ENCODE results near the gene EIF4B. TPM values are rescaled to one million over a fixed set of nuclear protein-coding genes. Genes with fewer than 3 reads are reported as not detected.

Gene EIF4B
- total and polyA plus RNA-seq, 7 donors, result 136 to 575 (median 475) TPM

DNA sequence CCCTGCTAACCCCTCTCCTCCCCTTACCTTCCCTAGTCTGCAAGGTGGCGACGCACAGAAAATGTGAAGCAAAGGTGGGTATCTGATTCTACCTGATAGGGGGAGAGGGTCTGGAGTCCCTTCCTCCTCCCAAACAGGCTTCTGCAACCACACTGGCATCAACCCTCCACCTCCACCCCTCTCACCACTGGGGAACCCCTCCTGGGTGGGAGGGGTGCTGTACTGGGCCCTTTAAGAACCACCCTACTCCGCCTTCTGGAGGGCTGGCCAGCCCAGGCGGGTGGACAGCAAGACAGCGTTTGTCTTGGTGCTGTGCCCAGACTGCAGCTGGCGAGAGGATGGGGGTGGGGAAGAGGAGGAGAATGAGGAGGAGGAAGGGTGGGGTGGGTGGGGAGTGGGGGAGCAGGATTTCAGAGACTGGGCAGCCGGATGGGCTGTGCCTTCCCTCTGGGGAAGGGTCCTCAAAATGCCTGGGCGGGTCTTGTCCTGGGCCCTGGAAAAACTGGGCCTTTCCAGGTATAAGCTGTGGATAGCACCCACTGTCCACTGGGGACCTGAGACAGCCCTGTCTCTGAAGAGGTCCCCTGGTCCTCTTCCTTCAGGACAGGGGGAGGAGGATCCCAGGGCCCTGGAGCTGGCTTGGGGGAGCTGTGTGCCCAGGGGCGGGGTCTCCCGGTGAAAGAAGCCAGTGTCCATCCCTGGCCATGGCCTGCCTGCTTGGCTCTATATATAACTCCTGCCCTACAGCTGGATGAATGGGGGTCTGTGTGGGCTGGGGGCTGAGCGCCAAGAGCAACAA lies 46.4 kb downstream of the EIF4B start:
- peak; percentile 97 for DNase-seq
- H3K27ac ChIP-seq, result peak overlapping the region; percentile 97 to 100 (median 98)
- peaks cover 0 to 34% (median under 1%) of the 10 kb centered on the region in 4 donors for H3K36me3 ChIP-seq
- 30 to 56% methylated on average over 11 of the region's 11 CpGs for WGBS, 2 donors
- TF ChIP-seq POLR2A (IDR thresholded peaks at IDR 0.05) (no peak), POLR2AphosphoS5 (IDR thresholded peaks at IDR 0.05) (peak; percentile 49 to 81 (median 62))
- TF ChIP-seq, protein P1, sequence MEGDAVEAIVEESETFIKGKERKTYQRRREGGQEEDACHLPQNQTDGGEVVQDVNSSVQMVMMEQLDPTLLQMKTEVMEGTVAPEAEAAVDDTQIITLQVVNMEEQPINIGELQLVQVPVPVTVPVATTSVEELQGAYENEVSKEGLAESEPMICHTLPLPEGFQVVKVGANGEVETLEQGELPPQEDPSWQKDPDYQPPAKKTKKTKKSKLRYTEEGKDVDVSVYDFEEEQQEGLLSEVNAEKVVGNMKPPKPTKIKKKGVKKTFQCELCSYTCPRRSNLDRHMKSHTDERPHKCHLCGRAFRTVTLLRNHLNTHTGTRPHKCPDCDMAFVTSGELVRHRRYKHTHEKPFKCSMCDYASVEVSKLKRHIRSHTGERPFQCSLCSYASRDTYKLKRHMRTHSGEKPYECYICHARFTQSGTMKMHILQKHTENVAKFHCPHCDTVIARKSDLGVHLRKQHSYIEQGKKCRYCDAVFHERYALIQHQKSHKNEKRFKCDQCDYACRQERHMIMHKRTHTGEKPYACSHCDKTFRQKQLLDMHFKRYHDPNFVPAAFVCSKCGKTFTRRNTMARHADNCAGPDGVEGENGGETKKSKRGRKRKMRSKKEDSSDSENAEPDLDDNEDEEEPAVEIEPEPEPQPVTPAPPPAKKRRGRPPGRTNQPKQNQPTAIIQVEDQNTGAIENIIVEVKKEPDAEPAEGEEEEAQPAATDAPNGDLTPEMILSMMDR (IDR thresholded peaks at IDR 0.05), result peak in 1 of 4 experiments; percentile 12
- intact Hi-C loops (cut with DNase I), result loop anchor here (5.0 kb wide), 1 partner anchor 450 kb away; the partner anchor contains the start of gene TARBP2
- H3K27me3 ChIP-seq, result no peaks in the 10 kb centered on the region
- peak overlapping the region; percentile 51 to 74 (median 61) for H3K4me3 ChIP-seq
- H3K9me3 ChIP-seq, result no peaks in the 10 kb centered on the region
- H3K4me1 ChIP-seq, result peaks cover 0 to 80% (median 76%) of the 10 kb centered on the region in 4 donors

DNA sequence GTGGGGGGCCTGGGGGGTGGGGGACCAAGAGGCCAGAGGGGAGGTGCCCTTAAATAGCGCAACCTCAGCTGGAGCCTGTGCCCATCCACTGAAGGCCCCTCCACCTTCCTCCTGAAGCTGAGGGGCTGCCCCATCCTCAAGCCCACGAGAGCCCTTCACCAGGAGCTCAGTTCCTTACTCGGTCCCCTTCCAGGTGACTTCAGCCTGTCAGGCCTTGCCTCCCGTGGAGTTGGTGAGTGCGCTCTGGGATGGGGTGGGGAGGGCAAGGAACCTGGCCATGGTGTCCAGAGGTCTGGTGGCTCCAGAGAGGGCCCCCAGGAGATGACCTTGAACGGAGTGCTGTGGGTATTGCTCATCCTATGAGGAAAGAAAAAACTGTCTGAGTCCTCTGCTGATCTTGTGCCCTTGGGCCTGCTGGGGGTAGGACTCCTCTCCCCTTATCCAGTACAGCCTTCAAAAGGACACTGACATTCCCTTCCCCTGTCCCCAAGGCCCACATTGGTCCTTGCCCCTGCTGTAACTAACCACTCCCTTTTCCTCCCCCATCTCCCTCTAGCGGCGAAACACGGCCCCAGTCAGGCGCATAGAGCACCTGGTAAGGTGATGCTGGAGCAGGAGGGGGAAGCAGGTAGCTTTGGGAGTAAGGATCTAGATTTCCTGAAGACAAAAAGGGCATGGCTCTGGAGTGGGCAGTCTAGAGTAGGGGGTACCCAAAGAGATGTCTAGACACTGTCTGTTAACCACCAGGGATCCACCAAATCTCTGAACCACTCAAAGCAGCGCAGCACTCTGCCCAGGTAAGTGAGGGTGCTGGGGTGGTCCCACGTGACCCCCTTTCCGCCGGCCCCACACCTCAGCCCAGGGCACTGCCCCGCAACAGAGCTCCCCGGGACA lies 47.2 kb downstream of the EIF4B start:
- Histone ChIP-seq H3K36me3 (peaks cover 0 to 43% (median 2%) of the 10 kb centered on the region in 4 donors), H3K27me3 (no peaks in the 10 kb centered on the region), H3K27ac (peak overlapping the region; percentile 97 to 100 (median 98)), H3K4me3 (peak overlapping the region; percentile 45 to 74 (median 61)), H3K4me1 (peaks cover 0 to 71% (median 68%) of the 10 kb centered on the region in 4 donors), H3K9me3 (no peaks in the 10 kb centered on the region)
- 16 to 32% methylated on average over 16 of the region's 16 CpGs for WGBS, 2 donors
- peak; percentile 83 for DNase-seq
- intact Hi-C loops (cut with DNase I), result loop anchor here (5.0 kb wide), 1 partner anchor 449 kb away; the partner anchor contains the start of gene TARBP2
- TF ChIP-seq, protein P1 (IDR thresholded peaks at IDR 0.05), result peak; percentile 64 to 83 (median 77)
- TF ChIP-seq POLR2A (IDR thresholded peaks at IDR 0.05), result no peak
- TF ChIP-seq POLR2AphosphoS5 (IDR thresholded peaks at IDR 0.05), result peak in 2 of 4 donors; percentile 4 to 24

DNA sequence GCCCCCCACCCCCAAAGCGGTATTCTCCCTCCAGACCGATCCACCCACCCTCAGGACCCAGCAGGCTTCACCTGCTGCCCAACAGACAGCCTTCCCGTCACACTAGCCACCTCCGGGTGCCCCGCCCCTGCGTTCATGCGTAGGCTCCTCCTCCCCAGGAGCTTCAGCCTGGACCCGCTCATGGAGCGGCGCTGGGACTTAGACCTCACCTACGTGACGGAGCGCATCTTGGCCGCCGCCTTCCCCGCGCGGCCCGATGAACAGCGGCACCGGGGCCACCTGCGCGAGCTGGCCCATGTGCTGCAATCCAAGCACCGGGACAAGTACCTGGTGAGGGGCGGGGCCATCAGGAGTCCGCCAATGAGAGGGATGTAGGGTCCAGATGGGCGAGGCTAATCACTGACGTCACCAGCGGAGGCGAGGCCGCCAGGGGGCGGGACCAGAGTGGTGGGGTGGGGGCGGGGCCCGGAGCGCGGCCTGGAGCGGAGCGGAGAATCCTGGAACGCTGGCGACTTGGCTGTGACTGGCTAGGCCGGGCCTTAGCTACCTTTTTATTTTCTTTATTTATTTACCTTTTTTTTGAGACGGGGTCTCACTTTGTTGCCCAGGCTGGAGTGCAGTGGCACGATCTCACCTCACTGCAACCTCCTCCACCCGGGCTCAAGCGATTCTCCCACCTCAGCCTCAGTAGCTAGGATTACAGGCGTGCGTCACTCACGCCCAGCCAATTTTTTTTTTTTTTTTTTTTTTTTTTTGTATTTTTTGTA lies 48.0 kb downstream of the EIF4B start:
- Histone ChIP-seq H3K9me3 (no peaks in the 10 kb centered on the region), H3K36me3 (peaks cover 0 to 50% (median 3%) of the 10 kb centered on the region in 4 donors), H3K27me3 (no peaks in the 10 kb centered on the region), H3K27ac (peak overlapping the region; percentile 97 to 100 (median 98)), H3K4me1 (peaks cover 0 to 66% (median 60%) of the 10 kb centered on the region in 4 donors), H3K4me3 (peak overlapping the region; percentile 45 to 74 (median 61))
- intact Hi-C loops (cut with DNase I), result loop anchor here (5.0 kb wide), 1 partner anchor 448 kb away; the partner anchor contains the start of gene TARBP2
- peak; percentile 98 for DNase-seq
- TF ChIP-seq POLR2AphosphoS5 (IDR thresholded peaks at IDR 0.05), result peak; percentile 80 to 89 (median 84)
- peak in 1 of 2 donors; percentile 44 for TF ChIP-seq POLR2A (IDR thresholded peaks at IDR 0.05)
- TF ChIP-seq, protein P1 (IDR thresholded peaks at IDR 0.05), result no peak
- no peak for TF ChIP-seq EP300 (IDR thresholded peaks at IDR 0.05)
- 3 to 5% methylated on average over 48 of the region's 48 CpGs for WGBS, 2 donors
